Activated gamma-delta T cell treated with anti-CD3 and anti-CD28 coated beads, Interleukin-2, amount 50 U/mL, for 16 hours (primary cell): ENCODE results near the gene BLMH.

Experiments used
- DNase-seq: peaks from one replicate; pipeline ENCODE4 v3.0.0-alpha.2; 2020; ENCODE audit warnings: low read depth

The BLMH gene, protein sequence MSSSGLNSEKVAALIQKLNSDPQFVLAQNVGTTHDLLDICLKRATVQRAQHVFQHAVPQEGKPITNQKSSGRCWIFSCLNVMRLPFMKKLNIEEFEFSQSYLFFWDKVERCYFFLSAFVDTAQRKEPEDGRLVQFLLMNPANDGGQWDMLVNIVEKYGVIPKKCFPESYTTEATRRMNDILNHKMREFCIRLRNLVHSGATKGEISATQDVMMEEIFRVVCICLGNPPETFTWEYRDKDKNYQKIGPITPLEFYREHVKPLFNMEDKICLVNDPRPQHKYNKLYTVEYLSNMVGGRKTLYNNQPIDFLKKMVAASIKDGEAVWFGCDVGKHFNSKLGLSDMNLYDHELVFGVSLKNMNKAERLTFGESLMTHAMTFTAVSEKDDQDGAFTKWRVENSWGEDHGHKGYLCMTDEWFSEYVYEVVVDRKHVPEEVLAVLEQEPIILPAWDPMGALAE

DNA sequence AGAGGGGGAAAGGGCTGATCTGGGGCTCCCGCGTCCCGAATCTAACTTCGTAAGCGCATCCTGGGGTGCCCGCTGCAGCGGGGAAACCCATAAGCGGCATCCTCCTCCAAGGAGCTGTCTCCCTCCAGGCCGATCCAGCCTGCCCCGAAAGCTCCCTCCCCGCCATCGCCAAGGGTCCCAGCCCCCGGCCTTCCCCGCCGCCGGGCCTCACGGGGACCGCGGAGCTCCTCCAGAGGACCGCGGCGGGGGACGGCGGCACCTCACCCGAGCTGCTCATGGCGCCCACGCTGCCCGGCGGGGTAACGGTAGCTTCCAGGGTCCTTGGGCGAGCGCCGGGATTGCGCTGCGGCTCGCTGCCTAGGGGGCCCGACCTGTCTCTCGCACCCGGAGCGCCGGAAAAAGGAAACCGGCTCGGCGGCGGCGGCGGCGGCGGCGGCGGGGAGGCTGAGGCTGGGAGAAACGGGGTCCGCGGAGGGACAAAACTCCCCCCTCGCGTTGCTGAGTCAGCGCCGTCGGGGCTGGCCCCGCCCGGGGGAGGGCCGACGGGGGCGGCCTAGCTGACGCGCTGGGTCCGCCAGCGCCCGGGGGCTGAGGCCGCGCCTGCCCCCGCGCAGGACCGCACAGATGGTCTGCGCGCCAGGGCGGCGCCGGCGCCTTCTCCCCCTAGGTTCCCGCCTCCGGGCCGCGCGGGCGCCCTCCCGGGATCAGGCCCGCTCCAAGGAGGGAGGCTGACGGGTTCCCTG, at the start of gene BLMH:
TSS of gene BLMH (minus strand) at position 402 of the 743 bp plus-strand sequence. CDS start at position 277, 125 bp downstream.
- DNase-seq = peak; percentile 72

DNA sequence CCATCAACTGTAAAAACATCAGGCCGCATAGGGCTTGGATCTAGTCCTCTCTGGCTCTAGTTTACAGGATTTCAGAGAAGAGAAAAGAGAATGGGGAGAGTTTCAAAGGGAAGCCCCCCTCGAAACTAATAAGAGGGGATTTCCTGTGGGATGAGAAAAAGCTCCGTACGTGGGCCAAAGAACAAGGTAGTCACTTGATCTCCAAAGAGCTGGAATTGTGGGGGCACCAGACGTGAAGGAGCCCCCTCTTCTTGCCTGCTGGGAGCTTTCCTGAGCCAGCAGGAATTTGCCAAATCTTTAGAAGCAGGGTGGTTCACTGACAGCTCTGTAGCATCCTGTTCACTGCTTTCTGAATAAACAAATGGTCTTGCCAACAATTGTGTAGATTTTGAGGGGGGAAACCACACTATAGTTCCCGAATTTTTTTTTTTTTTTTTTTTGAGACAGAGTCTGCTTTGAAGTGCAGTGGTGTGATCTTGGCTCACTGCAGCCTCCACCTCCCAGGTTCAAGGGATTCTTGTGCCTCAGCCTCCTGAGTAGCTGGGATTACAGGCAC, 49.1 kb upstream of the BLMH start:
- no peak for DNase-seq

DNA sequence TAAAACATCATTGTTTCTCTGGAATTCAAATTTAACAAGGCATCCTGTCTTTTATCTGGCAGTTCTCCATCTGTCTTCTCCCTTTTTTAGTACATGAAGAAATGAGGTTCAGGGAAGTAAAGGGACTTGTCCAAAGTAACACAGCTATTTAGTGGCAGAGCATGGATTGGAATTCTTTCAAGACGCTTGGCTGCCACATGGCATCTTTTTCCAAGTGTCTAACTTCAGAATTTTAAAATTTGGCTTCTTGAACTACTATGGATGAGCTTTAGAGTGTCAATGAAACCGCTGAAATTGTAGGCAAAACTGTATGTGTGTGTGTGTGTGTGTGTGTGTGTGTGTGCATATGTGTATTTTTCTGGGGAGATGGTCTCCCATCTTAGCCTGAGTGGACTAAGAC, 47.3 kb upstream of the BLMH start:
- no peak for DNase-seq

DNA sequence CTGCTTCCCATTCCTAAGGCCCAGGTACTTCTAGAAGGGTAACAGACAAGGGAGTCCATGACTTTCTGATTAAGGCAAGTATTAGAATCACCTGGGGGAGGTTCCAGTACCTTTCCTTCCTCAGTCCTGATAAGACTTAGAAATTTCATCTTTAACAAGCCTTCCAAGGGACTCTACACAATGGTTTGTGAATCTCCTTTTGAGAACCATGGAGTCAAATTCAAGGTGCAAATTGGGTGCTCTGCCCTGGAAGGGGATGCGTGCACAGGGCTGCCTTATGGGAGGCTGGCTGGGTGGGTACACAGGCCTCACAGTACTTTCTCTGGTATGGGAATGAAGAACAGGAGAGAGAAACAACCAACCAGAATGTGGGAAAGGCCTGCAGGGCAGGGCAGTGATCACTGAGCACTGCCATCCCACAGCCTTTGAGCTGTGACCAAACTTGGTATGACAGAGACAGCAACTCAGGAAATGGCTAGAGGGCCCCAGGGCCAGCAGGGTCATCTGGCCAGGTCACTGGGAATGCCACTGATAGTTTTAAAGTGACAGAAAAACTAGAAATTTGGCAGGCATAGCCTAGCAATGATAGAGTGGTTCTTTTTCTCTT, 45.8 kb upstream of the BLMH start:
- DNase-seq = no peak

DNA sequence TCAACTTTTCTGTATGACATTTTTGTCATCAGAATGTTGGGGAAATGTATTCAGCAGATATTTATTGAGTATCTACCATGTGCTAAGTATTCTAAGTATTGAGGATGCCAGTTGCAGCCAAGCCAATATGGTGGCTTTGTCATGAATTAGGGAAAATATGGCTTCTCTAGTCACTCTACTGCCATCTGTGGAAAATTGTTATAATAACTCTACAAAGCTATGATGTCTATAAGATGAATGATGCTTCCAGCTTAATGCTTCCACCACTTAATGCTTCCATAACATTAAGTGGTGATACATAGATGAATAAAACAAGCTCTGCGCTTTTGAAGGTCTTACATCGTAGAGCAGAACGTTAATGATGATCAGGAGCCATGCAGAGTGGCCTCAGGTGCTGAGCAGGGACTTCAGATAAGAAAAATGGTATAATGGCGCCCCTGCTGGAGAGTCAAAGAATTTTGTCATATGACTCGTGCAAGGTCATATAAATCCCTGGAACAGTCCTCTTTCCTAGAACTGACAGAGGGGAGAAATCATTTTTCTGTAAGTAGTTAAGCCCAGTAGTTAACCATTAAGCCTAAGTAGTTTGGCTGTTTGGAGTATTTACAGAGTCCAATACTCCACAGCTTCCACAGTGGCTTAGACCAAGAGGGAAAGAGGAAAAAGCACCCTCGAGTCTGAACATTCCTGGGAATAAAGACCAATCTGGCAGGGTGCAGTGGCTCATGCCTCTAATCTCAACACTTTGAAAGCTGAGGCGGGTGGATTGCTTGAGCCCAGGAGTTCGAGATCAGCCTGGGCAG, 44.8 kb upstream of the BLMH start:
- DNase-seq = peak; percentile 38

DNA sequence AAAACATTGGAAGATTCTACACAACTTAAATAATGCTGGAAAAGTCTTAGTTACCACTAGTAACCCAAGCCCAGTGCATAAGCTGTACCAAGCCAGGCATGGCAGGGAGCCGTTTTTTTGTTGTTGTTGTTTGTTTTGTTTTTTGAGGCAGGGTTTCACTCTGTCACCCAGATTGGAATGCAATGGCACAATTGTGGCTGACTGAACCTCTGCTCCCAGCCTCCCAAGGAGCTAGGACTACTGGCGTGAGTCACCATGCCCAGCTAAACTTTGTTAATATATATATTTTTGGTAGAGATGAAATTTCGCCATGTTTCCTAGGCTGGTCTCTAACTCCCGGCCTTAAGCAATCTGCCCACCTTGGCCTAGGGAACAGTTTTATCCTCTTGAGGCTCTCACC, 42.7 kb upstream of the BLMH start:
- DNase-seq = no peak

DNA sequence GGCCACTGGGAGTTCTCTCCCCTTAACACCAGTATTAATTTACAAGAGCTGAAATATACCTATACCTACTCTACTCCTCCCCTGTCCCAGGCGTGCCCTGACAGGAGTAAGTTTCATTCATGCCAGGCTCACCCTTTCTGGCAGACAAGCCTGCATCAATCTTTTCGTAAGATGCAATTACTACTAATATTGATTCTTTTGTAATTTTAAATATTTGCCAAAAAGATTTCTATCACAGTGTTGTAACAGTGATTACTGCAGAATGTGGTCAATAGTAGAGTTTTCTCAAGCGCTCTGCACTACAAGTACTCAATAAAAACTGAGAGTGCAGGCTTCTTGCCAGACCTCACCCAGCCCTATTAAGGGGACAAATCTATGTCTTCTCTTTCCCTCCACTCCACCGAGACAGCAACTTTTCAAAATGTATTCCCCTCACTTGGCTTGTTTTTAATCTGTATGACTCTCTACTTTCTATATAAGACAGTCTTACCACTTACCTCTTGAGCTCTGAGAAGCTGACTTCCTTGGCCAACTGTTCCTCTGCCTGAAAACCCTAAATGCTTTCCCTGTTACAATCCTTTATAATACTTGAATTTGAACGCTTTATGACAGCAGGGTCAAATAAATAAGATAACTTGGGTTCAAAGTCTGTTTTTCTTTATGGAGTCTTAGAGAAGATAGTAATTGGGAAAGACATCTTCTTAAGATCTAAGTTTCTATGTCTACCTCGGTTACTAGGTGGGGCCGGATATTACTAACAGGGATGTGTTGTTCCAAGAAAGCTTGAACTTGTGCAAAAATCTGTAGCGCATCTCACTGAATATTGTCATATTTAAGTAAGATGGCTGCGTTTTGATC, 42.0 kb upstream of the BLMH start, which contains the start of gene TMIGD1:
TSS of gene TMIGD1 (minus strand) at position 555 of the 858 bp plus-strand sequence. CDS start 1,924 bp downstream, outside the sequence.
- no peak for DNase-seq

DNA sequence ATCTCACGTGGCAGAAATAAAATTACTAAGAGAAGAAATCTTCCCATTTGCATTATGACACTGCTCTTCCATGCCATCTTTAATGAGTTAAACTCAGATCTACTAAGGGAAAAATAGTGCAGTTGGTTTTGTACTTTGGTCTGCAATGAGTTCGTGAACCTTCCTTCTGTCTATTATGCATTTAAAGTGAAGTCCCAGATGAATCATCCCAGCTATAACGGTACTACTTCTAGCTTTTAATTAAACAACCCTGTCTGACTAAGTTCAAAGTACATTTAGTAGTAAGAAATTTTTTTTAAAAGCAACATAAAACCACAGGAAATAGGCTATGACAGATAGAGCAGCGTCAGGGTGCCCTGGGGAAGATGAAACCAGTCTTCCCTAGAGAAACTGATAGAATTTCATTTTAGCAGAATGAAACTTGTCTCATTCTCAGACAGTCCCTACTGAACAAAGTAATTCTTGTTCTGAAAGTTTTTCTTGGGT, 40.4 kb upstream of the BLMH start:
- no peak for DNase-seq

DNA sequence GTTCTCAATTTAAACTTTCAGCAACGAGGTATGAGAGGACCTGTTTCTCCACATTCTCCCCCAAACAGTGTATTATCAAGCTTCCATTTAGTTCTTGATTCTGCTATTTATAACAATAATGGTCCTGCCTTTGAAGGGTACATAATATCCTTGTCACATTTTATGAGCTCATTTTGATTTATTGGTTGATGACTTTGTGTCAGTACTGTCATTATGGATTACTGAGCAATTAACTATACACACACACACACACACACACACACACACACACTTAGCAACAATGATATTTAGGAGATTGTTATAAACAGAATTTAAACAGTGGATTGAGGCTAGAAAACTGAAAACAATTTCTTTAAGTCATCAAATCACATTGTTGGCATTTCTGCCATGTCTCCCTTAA, 35.1 kb upstream of the BLMH start:
- no peak for DNase-seq

DNA sequence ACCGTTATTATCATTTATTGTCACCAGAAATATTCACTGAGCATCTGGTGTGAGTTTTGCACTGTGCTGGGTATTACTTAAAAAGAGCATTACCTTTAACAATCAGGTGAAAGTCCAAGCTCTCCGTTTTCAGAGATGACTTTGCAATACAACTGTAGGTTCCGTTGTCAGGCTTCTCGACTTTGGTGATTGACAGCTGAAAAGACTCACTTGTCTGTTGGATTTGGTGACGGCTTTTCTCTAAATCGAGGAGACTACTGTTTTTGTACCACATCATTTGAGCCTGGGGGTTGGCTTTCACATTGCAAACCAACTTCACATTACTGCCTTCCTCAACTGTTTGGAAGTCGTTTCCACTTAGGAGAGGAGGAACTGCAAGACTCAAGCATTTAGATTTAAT, 33.0 kb upstream of the BLMH start:
- no peak for DNase-seq

DNA sequence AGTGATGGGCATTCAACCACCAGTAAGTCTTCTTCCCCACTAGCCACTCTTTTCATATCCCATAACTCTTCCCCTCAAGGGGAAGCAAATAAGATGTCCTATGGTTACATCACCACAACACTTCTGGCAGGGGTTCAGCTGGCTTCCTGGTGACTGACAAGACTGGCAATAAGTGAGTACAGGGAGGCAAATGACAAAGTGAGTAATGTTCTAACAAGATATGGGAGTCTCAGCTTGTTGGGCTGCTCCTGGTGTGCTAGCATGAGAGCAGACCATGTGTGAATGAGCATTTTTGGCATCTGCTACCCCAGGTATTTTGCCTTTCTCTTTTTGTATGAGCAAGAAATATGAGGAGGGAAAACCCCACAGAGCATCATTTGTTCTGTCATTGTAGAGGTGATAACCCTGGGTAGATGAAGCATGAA, 32.2 kb upstream of the BLMH start:
- no peak for DNase-seq

DNA sequence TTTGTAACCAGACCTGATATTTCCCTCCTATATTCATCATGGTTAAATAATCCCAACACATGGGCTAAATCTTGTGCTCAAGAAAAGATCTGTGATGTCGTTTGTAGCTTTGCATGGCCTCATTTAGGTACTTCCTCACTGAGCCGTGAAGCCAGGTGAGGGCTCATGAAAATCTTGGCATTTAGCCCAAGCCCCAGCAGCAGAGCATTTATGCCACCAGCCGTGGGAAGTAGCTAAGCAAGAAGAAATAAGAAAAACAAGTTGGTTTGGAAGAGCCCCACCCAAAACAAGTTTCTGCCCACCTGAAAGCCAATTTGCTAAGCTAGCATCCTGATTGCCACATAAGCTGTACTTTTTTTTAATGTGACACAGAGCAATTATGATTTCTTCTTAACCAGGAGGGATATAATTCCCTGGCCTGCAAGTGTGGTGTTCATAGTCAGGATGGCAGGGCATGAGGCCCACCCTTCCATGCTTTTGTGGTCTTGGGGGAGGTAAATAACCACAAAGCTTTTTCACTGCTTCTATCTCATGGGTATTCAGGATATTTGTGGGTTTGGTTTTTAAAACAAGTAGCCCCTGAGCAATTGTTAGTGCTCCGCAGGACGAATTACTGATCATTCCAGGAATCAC, 31.6 kb upstream of the BLMH start:
- DNase-seq = no peak

DNA sequence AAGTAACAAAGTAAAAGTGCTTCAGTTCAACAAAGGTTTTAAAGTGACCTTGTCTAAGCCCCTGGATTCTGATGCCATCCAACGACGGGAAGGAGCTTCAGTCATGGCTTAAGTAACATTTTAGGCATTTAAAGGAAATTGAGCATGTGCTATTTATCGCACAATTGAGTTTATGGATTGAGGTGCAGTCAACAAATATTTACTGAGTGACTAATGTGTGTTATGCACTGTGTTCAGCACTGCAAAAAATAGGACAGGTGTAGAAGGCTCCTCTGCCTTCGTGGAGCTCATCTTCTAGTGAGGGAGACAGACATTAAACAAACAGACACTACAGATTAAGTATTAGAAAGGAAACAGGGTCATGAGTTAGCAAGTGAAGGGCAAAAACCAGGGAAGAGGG, 29.6 kb upstream of the BLMH start:
- DNase-seq = no peak

DNA sequence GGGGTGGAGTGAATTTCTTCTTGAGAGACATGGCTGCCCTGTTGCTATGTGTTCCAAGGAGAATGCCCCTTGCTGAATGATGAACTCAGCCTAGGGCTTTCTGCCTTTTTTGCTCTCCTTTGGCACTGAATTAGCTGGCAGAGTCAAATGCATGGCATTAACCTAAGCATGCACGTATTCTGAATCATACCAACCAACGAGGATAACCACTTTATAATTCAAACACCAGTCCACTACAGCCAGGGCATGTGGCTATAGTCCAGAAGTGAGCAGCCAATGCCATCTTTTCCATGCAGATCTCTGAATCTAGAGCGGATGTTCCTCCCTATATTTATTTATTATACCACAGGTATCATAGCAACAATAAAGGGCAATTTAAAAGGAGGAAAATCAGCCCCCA, 26.4 kb upstream of the BLMH start:
- DNase-seq = no peak

DNA sequence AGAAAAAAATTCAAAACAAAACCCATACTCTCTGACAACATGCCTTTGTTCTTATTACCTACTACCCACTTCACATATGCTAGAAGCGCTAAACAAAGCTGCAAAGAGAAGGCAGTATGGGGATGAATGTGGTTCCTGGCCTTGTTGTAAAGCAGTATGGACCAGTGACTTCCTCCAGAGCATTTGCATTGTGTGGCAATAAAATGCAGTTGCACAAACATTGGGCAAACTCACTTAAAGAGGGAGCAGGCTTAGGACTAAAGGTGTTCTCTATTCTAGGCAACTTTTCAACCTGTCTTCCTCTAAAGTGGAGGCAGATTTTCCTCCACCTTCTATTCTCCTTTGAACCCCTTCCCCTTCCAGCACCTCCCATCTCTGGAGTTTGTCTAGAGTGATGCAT, 25.0 kb upstream of the BLMH start:
- DNase-seq = no peak

DNA sequence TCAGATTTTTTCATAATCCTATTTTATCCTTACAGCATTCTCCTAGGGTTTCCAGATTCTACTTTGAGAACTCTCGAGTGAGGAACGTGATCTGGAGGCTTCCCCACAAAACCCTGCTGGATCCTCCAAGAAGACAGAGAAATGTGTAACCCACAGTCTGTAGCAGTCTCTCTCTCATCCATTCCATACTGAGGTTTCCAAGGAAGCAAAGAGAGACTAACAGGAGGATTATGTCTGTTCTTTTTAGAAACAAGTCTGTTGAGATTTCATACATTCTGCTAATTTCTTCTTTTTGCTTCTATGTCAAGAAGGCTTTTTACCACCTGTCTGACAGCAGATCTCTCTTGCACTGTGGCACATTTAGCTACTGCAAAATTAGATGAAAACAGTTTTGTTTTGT, 23.4 kb upstream of the BLMH start:
- DNase-seq = no peak

DNA sequence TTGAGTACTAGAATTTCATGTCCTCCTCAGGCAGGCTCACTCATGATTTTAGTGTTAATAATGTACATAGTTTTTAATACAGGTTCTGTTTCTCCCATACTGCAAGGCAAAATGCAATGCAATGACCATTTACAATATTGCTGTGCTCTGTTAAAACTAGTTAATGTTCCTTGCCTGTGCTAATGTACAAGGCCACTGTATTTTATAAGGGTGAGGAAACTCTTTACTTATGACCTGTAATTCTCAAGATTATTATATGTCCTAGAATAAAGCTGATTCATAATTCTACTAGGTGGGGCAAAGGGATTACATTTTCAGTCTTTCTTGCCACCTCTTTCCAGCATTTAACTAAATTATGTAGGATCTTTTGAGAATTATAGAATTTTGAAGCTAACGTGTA, 22.7 kb upstream of the BLMH start:
- DNase-seq = no peak

DNA sequence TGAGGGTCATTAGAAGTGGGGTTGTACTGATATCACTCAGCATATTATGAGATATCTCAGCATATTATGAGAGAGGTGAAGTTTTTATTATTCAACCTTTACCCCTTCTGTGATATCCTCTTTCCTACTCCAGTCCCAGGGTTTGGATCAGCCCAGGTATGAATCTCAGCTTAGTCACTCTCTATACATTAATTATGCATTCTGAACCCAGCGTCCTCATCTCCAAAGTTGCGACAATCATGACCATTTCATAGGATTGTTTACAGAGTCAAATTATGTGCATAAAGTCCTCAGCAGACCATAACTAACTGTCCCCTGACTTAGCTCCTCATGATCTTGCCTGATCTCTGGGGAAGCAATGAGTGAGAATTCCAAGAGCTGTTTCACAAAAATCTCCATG, 20.5 kb upstream of the BLMH start:
- DNase-seq = no peak

DNA sequence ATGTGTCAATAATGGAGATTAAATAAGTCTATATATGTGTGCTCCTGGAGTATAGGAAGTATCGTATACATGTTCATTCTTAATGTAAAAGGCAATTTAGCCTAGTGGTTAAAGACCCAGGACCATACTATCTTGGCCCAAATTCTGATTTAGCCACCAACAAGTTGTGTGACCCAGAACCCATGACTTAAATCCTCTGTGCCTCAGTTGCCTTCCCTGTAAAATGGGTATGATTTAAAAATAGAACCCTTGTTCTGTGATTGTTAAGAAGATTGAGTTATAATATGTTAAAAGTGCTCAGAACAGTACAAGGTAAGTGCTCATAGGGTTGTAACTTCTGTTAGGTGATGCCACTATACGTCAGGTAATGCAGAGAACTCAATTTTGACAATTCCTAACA, 18.8 kb upstream of the BLMH start:
- DNase-seq = no peak

DNA sequence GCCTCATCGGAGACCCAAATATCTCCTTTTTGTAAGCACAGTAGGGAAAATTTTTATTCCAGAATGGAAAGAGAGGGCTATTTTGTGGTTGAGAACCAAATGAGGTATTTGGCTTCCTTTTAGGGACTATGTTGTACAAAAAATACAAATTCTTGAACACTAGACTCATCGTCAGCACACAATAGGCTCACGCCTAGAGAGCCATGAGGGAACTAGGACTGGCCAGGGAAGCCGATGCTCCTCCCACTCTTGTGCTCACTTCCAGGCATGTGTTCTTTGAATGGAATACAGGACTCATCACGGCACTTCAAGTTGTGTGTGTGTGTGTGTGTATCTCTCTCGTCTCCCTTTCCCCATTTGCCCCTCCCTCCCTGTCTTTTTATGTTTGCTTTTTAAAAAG, 17.8 kb upstream of the BLMH start:
- DNase-seq = no peak
